ENCODE data around the gene PRPF19. TPM values are rescaled to one million over a fixed set of nuclear protein-coding genes. Genes with fewer than 3 reads are reported as not detected.
A peak's percentile ranks its signal among the peaks of the same experiment; 100 is the strongest.

Gene PRPF19
- total RNA-seq, 1 donor from 2014 or later, result 36.1 TPM

GRCh38 chr11:60870276-60870675 is 36.1 kb downstream of the PRPF19 start:
- no peak for TF ChIP-seq CTCF (IDR thresholded peaks at IDR 0.05; ENCODE audit: insufficient read depth, low read length, severe bottlenecking)
- FAIRE-seq, result peak; percentile 40
- no peaks in the 10 kb centered on the region for H3K27me3 ChIP-seq (ENCODE audit: control insufficient read depth, insufficient read depth, low read length)
- no peaks in the 10 kb centered on the region for H3K36me3 ChIP-seq (ENCODE audit: control insufficient read depth, insufficient read depth, low read length)
- DNase-seq (ENCODE audit: low read depth), result no peak
- H3K4me3 ChIP-seq (ENCODE audit: low read depth, low read length), result no peak overlapping the region

- no peak for FAIRE-seq
- H3K27me3 ChIP-seq (ENCODE audit: control insufficient read depth, insufficient read depth, low read length), result no peaks in the 10 kb centered on the region
Measured at GRCh38 chr11:60869451-60869825, 36.9 kb downstream of the PRPF19 start.

GRCh38 chr11:60868682-60869450 is 37.5 kb downstream of the PRPF19 start:
- Histone ChIP-seq H3K36me3 (ENCODE audit: control insufficient read depth, insufficient read depth, low read length) (no peaks in the 10 kb centered on the region), H3K27me3 (ENCODE audit: control insufficient read depth, insufficient read depth, low read length) (no peaks in the 10 kb centered on the region), H3K4me3 (ENCODE audit: low read depth, low read length) (no peak overlapping the region)
- FAIRE-seq (no peak), DNase-seq (ENCODE audit: low read depth) (no peak)
- no peak for TF ChIP-seq CTCF (IDR thresholded peaks at IDR 0.05; ENCODE audit: insufficient read depth, low read length, severe bottlenecking)

More at GRCh38 chr11:60869451-60869825, 36.9 kb downstream of the PRPF19 start:
- Histone ChIP-seq H3K36me3 (ENCODE audit: control insufficient read depth, insufficient read depth, low read length) (no peaks in the 10 kb centered on the region), H3K4me3 (ENCODE audit: low read depth, low read length) (no peak overlapping the region)
- TF ChIP-seq CTCF (IDR thresholded peaks at IDR 0.05; ENCODE audit: insufficient read depth, low read length, severe bottlenecking), result no peak
- DNase-seq (ENCODE audit: low read depth), result no peak

- H3K27me3 ChIP-seq (ENCODE audit: control insufficient read depth, insufficient read depth, low read length), result no peaks in the 10 kb centered on the region
- no peak for TF ChIP-seq CTCF (IDR thresholded peaks at IDR 0.05; ENCODE audit: insufficient read depth, low read length, severe bottlenecking)
- H3K4me3 ChIP-seq (ENCODE audit: low read depth, low read length), result no peak overlapping the region
- no peak for DNase-seq (ENCODE audit: low read depth)
- FAIRE-seq, result no peak
- no peaks in the 10 kb centered on the region for H3K36me3 ChIP-seq (ENCODE audit: control insufficient read depth, insufficient read depth, low read length)
Measured at GRCh38 chr11:60867871-60868681, 38.3 kb downstream of the PRPF19 start.

DNA sequence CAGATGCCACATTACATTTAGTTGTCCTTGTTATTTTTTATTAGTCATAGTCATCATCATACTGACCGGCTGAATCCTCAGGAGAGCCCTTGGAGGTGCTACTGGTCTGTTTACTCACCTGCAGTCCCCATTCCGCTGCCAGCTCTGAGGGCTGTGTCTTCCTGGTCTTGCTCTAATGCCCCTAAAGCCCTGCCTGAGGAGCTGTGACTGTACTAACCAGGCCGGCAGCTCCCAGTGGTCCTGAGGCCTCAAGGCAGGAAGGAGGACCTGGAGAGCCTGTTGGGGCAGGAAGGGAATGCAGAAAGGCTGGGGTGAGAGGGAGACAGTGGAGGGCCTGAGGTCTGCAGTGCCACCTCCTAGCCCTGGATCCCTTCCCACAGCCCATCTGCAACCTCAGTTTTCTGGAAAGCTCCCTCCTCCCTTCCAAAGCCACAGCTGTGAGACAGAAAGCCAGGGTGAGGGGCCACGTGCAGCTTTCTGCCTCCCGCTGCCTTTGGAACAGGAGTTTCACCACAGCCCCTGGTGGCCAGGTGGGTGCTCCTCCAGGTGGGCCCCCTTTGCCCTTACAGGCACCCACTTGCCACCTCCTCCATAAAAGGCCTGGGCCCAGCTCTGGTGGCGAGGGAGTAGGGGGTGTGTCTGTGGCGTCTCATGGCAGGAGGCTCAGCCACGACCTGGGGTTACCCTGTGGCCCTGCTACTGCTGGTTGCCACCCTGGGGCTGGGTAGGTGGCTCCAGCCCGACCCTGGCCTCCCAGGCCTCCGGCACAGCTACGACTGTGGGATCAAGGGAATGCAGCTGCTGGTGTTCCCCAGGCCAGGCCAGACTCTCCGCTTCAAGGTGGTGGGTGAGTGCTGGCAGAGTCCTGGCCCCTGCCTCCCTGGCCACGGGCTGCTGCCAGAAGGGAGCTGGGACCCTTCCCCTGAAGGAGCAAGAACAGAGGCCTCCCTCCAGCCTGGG is 39.2 kb downstream of the PRPF19 start, which contains the start of gene ZP1:
Gene ZP1 (plus strand): TSS at position 632 of the 960 bp plus-strand sequence. CDS start 20 bp downstream, at position 652.
- no peak within 1 kb of the TSS for H3K4me3 ChIP-seq (ENCODE audit: low read depth, low read length)
- H3K36me3 ChIP-seq (ENCODE audit: control insufficient read depth, insufficient read depth, low read length), result no peaks in the 10 kb centered on the region
- no peak for TF ChIP-seq CTCF (IDR thresholded peaks at IDR 0.05; ENCODE audit: insufficient read depth, low read length, severe bottlenecking)
- H3K27me3 ChIP-seq (ENCODE audit: control insufficient read depth, insufficient read depth, low read length), result no peaks in the 10 kb centered on the region
- DNase-seq (ENCODE audit: low read depth) (no peak), FAIRE-seq (no peak)

Measured in bronchial epithelial cell (primary cell).